Loucy (cell line): ENCODE measurements around the gene NDUFV3.

Source experiments
- H2AFZ ChIP-seq: fragments of 200-600 bp; sonication (generic); 2 replicates; pipeline ENCODE4 v1.6.0; 2016; ENCODE audit warnings: antibody characterized with exemption, mild to moderate bottlenecking, low read length, moderate library complexity
- H3F3A ChIP-seq: fragments of 200-600 bp; 2 replicates; pipeline ENCODE4 v1.6.0; 2016; ENCODE audit warnings: antibody characterized with exemption, low read depth, mild to moderate bottlenecking
- H3K27me3 ChIP-seq: fragments of 200-600 bp; sonication (generic); 2 replicates; pipeline ENCODE4 v1.6.1; 2014; ENCODE audit warnings: low read length, mild to moderate bottlenecking; ENCODE audit not compliant: insufficient read depth, poor library complexity, severe bottlenecking
- H3K36me3 ChIP-seq: fragments of 200-600 bp; sonication (generic); 2 replicates; pipeline ENCODE4 v1.6.1; 2016; ENCODE audit warnings: low read length; ENCODE audit not compliant: insufficient read depth
- H3K4me1 ChIP-seq: fragments of 200-600 bp; sonication (generic); 2 replicates; pipeline ENCODE4 v1.5.1; 2014; ENCODE audit warnings: low read length, mild to moderate bottlenecking; ENCODE audit not compliant: insufficient read depth, poor library complexity, severe bottlenecking
- H3K4me2 ChIP-seq: fragments of 200-600 bp; sonication (generic); 2 replicates; pipeline ENCODE4 v1.6.0; 2014; ENCODE audit warnings: antibody characterized with exemption, low read length, low read depth, mild to moderate bottlenecking; ENCODE audit not compliant: poor library complexity, severe bottlenecking
- H3K4me3 ChIP-seq: fragments of 200-600 bp; sonication (generic); 2 replicates; pipeline ENCODE4 v1.5.1; 2014; ENCODE audit warnings: low read length, mild to moderate bottlenecking, mixed read lengths; ENCODE audit not compliant: poor library complexity, severe bottlenecking
- H3K79me2 ChIP-seq: fragments of 200-600 bp; sonication (generic); 2 replicates; pipeline ENCODE4 v1.6.1; 2014; ENCODE audit warnings: low read length; ENCODE audit not compliant: insufficient read depth
- H3K9ac ChIP-seq: fragments of 200-600 bp; sonication (generic); 2 replicates; pipeline ENCODE4 v1.6.0; 2014; ENCODE audit warnings: mild to moderate bottlenecking, low read depth, low read length, moderate library complexity; ENCODE audit not compliant: poor library complexity, severe bottlenecking
- H3K9me2 ChIP-seq: fragments of 200-600 bp; sonication (generic); replicated peaks from 2 replicates; pipeline ENCODE4 v1.6.1; 2016; ENCODE audit warnings: low read depth, low read length, mixed read lengths
- H3K9me3 ChIP-seq: fragments of 200-600 bp; sonication (generic); 2 replicates; pipeline ENCODE4 v1.6.1; 2014; ENCODE audit warnings: mild to moderate bottlenecking, antibody characterized with exemption, low read length, low read depth; ENCODE audit not compliant: insufficient read depth
- H4K20me1 ChIP-seq: fragments of 200-600 bp; sonication (generic); 2 replicates; pipeline ENCODE4 v1.6.0; 2014; ENCODE audit warnings: antibody characterized with exemption, low read length, mild to moderate bottlenecking; ENCODE audit not compliant: insufficient read depth, poor library complexity, severe bottlenecking
- CTCF ChIP-seq: fragments of 200-600 bp; sonication (generic); conservative IDR thresholded peaks from 2 replicates; pipeline ENCODE4 v1.5.1; 2014; ENCODE audit warnings: mild to moderate bottlenecking, antibody characterized with exemption, low read length
- EZH2phosphoT487 ChIP-seq: fragments of 200-600 bp; IDR thresholded peaks from 2 replicates; pipeline ENCODE4 v1.6.1; 2018; ENCODE audit warnings: antibody characterized with exemption, mild to moderate bottlenecking, moderate library complexity, borderline replicate concordance

Gene NDUFV3

GRCh38 chr21:42892931-42893755 lies at the start of gene NDUFV3:
TSS of gene NDUFV3 (plus strand) at chr21:42893309. CDS start at chr21:42893334, 25 bp downstream.
- peak within 1 kb of the TSS; percentile 90 for H3K9ac ChIP-seq
- no peaks in the 10 kb centered on the region for H3K36me3 ChIP-seq
- H3K9me3 ChIP-seq = no peaks in the 10 kb centered on the region
- no peaks in the 10 kb centered on the region for H3K27me3 ChIP-seq
- H3K4me1 ChIP-seq = peaks cover 27% of the 10 kb centered on the region
- H3K4me2 ChIP-seq = peak within 1 kb of the TSS; percentile 91
- no peaks in the 10 kb centered on the region for H3F3A ChIP-seq
- H3K79me2 ChIP-seq = peaks cover 28% of the 10 kb centered on the region
- H2AFZ ChIP-seq = peak within 1 kb of the TSS; percentile 87
- TF ChIP-seq CTCF (no peak), EZH2phosphoT487 (no peak)
- peaks cover 6% of the 10 kb centered on the region for H4K20me1 ChIP-seq
- H3K4me3 ChIP-seq = peak within 1 kb of the TSS; percentile 85
- H3K9me2 ChIP-seq = no peaks in the 10 kb centered on the region

GRCh38 chr21:42844411-42845113 lies 48.5 kb upstream of the NDUFV3 start:
- Histone ChIP-seq H3K9ac (no peak overlapping the region), H4K20me1 (no peaks in the 10 kb centered on the region), H2AFZ (no peak overlapping the region), H3F3A (no peaks in the 10 kb centered on the region), H3K4me2 (no peak overlapping the region), H3K9me2 (no peaks in the 10 kb centered on the region), H3K4me3 (no peak overlapping the region), H3K27me3 (no peaks in the 10 kb centered on the region), H3K79me2 (peaks cover 19% of the 10 kb centered on the region; the same call in 1 of the 2 replicates), H3K36me3 (peaks cover 75% of the 10 kb centered on the region), H3K9me3 (no peaks in the 10 kb centered on the region), H3K4me1 (no peaks in the 10 kb centered on the region)
- TF ChIP-seq CTCF (no peak), EZH2phosphoT487 (no peak)

- Histone ChIP-seq H2AFZ (no peak overlapping the region), H4K20me1 (no peaks in the 10 kb centered on the region), H3K9me2 (no peaks in the 10 kb centered on the region), H3K79me2 (peaks cover 19% of the 10 kb centered on the region; the same call in 1 of the 2 replicates), H3K4me2 (no peak overlapping the region), H3K36me3 (peaks cover 75% of the 10 kb centered on the region), H3K9ac (no peak overlapping the region), H3F3A (no peaks in the 10 kb centered on the region), H3K27me3 (no peaks in the 10 kb centered on the region), H3K4me1 (no peaks in the 10 kb centered on the region), H3K4me3 (no peak overlapping the region), H3K9me3 (no peaks in the 10 kb centered on the region)
- no peak for TF ChIP-seq EZH2phosphoT487
- TF ChIP-seq CTCF = no peak
Measured at GRCh38 chr21:42845296-42845965, 47.7 kb upstream of the NDUFV3 start.
